ENCODE results near the gene UBA52.

DNA sequence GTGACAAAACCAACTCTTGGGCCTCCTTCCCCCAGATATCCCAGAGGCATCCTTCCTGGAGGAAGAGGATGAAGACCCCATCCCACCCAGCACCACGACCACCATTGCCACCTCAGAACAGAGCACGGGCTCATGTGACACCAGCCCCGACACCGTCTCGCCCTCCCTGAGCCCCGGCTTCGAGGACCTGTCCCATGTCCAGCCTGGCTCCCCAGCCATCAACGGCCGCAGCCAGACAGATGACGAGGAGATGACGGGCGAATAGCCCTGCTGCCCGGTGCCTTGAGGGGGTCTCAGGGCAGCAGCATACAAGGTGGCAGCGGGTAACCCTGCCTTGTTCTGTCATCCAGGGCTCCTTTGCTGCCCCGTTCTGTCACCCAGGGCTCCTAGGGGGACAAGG, 3.3 kb upstream of the UBA52 start:
- TF ChIP-seq CTCF (IDR thresholded peaks at IDR 0.05) = no peak
- no peak for TF ChIP-seq EZH2 (IDR thresholded peaks at IDR 0.05)
